Measurements from ENCODE around the gene BUB1. TPM values are rescaled to one million over a fixed set of nuclear protein-coding genes. Genes with fewer than 3 reads are reported as not detected.
"Not testable (repeated sequence)": the region's sequence is repeated elsewhere in the genome, so short reads cannot be mapped to it uniquely, and the experiment has no call there.

The BUB1 gene
- total RNA-seq, 1 donor, result 4.7 TPM

GRCh38 chr2:110690083-110690965 lies 12.5 kb upstream of the BUB1 start:
- TF ChIP-seq CTCF (IDR thresholded peaks at IDR 0.05; ENCODE audit: extremely low read depth, low read depth, low read length), result no peak
- H4K20me1 ChIP-seq (ENCODE audit: insufficient read depth, low read length), result no peaks in the 10 kb centered on the region
- H3K27me3 ChIP-seq (ENCODE audit: insufficient read depth, low read length), result peaks cover 60% of the 10 kb centered on the region

GRCh38 chr2:110688594-110689091 lies 10.8 kb upstream of the BUB1 start:
- H3K27me3 ChIP-seq (ENCODE audit: insufficient read depth, low read length), result peaks cover 67% of the 10 kb centered on the region
- no peaks in the 10 kb centered on the region for H3K4me1 ChIP-seq (ENCODE audit: insufficient read depth, low read length)
- no peak for DNase-seq (ENCODE audit: insufficient read length, low spot score, missing footprints)
- H3K79me2 ChIP-seq (ENCODE audit: insufficient read depth, low read length), result no peaks in the 10 kb centered on the region
- no peak overlapping the region for H3K27ac ChIP-seq (ENCODE audit: low read depth, low read length)
- no peak for TF ChIP-seq CTCF (IDR thresholded peaks at IDR 0.05; ENCODE audit: extremely low read depth, low read depth, low read length)
- no peaks in the 10 kb centered on the region for H4K20me1 ChIP-seq (ENCODE audit: insufficient read depth, low read length)
- no peak overlapping the region for H2AFZ ChIP-seq (ENCODE audit: low read length)
- H3K36me3 ChIP-seq (ENCODE audit: insufficient read depth, low read length), result no peaks in the 10 kb centered on the region
- no peak overlapping the region for H3K4me3 ChIP-seq (ENCODE audit: insufficient read depth, low read length)
- H3K9me3 ChIP-seq (ENCODE audit: low read depth, low read length), result no peaks in the 10 kb centered on the region
- H3K4me2 ChIP-seq (ENCODE audit: insufficient read depth, low read length), result no peak overlapping the region

More at GRCh38 chr2:110690083-110690965, 12.5 kb upstream of the BUB1 start:
- Histone ChIP-seq H3K79me2 (ENCODE audit: insufficient read depth, low read length) (no peaks in the 10 kb centered on the region), H3K4me1 (ENCODE audit: insufficient read depth, low read length) (no peaks in the 10 kb centered on the region), H3K4me3 (ENCODE audit: insufficient read depth, low read length) (no peak overlapping the region), H3K27ac (ENCODE audit: low read depth, low read length) (no peak overlapping the region), H2AFZ (ENCODE audit: low read length) (no peak overlapping the region), H3K36me3 (ENCODE audit: insufficient read depth, low read length) (no peaks in the 10 kb centered on the region), H3K4me2 (ENCODE audit: insufficient read depth, low read length) (no peak overlapping the region), H3K9me3 (ENCODE audit: low read depth, low read length) (no peaks in the 10 kb centered on the region)
- no peak for DNase-seq (ENCODE audit: insufficient read length, low spot score, missing footprints)

GRCh38 chr2:110687775-110688484 lies 10.1 kb upstream of the BUB1 start:
- H3K79me2 ChIP-seq (ENCODE audit: insufficient read depth, low read length); H2AFZ ChIP-seq (ENCODE audit: low read length); H3K4me1 ChIP-seq (ENCODE audit: insufficient read depth, low read length); H3K4me2 ChIP-seq (ENCODE audit: insufficient read depth, low read length); H3K9me3 ChIP-seq (ENCODE audit: low read depth, low read length); DNase-seq (ENCODE audit: insufficient read length, low spot score, missing footprints); H4K20me1 ChIP-seq (ENCODE audit: insufficient read depth, low read length); H3K27ac ChIP-seq (ENCODE audit: low read depth, low read length); H3K36me3 ChIP-seq (ENCODE audit: insufficient read depth, low read length); H3K4me3 ChIP-seq (ENCODE audit: insufficient read depth, low read length): not testable (repeated sequence)
- peaks cover 74% of the 10 kb centered on the region for H3K27me3 ChIP-seq (ENCODE audit: insufficient read depth, low read length)

GRCh38 chr2:110682872-110683271 lies 5.0 kb upstream of the BUB1 start:
- no peak overlapping the region for H3K4me3 ChIP-seq (ENCODE audit: insufficient read depth, low read length)
- no peak overlapping the region for H2AFZ ChIP-seq (ENCODE audit: low read length)
- TF ChIP-seq CTCF (IDR thresholded peaks at IDR 0.05; ENCODE audit: extremely low read depth, low read depth, low read length), result no peak
- peaks cover 40% of the 10 kb centered on the region for H3K27me3 ChIP-seq (ENCODE audit: insufficient read depth, low read length)
- H3K36me3 ChIP-seq (ENCODE audit: insufficient read depth, low read length), result no peaks in the 10 kb centered on the region
- H3K27ac ChIP-seq (ENCODE audit: low read depth, low read length), result no peak overlapping the region
- H3K79me2 ChIP-seq (ENCODE audit: insufficient read depth, low read length), result no peaks in the 10 kb centered on the region
- no peaks in the 10 kb centered on the region for H4K20me1 ChIP-seq (ENCODE audit: insufficient read depth, low read length)
- no peak overlapping the region for H3K4me2 ChIP-seq (ENCODE audit: insufficient read depth, low read length)
- H3K9me3 ChIP-seq (ENCODE audit: low read depth, low read length), result no peaks in the 10 kb centered on the region
- DNase-seq (ENCODE audit: insufficient read length, low spot score, missing footprints), result no peak
- peaks cover 8% of the 10 kb centered on the region for H3K4me1 ChIP-seq (ENCODE audit: insufficient read depth, low read length)

Data from osteoblast (primary cell).